DND-41 (cell line): Measurements from ENCODE around the gene CD37.

Source experiments
- ATAC-seq: fragments of 200-7000 bp; cut with Tn5 transposase; 3 replicates; pipeline ENCODE4 v1.9.1; 2021; ENCODE audit warnings: low read depth; ENCODE audit not compliant: insufficient read depth
- DNase-seq: peaks from one replicate; pipeline ENCODE4 v3.0.0-alpha.2; 2020
- H2AFZ ChIP-seq: 2 replicates; pipeline ENCODE4 v1.6.0; 2012; ENCODE audit warnings: low read depth, low read length
- H3K27ac ChIP-seq: 2 replicates; pipeline ENCODE4 v1.5.1; 2012; ENCODE audit warnings: low read length, inconsistent platforms
- H3K27me3 ChIP-seq: fragments of 200-600 bp; sonication (generic); 2 replicates; pipeline ENCODE4 v1.6.0; 2012; ENCODE audit warnings: low read length, mild to moderate bottlenecking, inconsistent platforms; ENCODE audit not compliant: insufficient read depth, poor library complexity
- H3K36me3 ChIP-seq: 2 replicates; pipeline ENCODE4 v1.5.1; 2012; ENCODE audit warnings: low read length, inconsistent platforms; ENCODE audit not compliant: insufficient read depth
- H3K4me1 ChIP-seq: 2 replicates; pipeline ENCODE4 v1.5.1; 2012; ENCODE audit warnings: mild to moderate bottlenecking, low read length; ENCODE audit not compliant: insufficient read depth
- H3K4me2 ChIP-seq: 2 replicates; pipeline ENCODE4 v1.6.0; 2012; ENCODE audit warnings: mild to moderate bottlenecking, moderate library complexity, low read length, inconsistent platforms; ENCODE audit not compliant: insufficient read depth
- H3K4me3 ChIP-seq, 2 experiments: fragments of 200-600 bp in 1 of 2; shearing (Covaris generic) in 1 of 2; 2 replicates each; pipeline ENCODE4 v1.5.1; 2012 to 2016; ENCODE audit warnings: inconsistent platforms in 2 of 2, low read length in 2 of 2, mild to moderate bottlenecking in 2 of 2, low read depth in 1 of 2, moderate library complexity in 1 of 2
- H3K79me2 ChIP-seq: 2 replicates; pipeline ENCODE4 v1.6.0; 2012; ENCODE audit warnings: low read length, inconsistent platforms; ENCODE audit not compliant: insufficient read depth
- H3K9ac ChIP-seq: 2 replicates; pipeline ENCODE4 v1.6.0; 2012; ENCODE audit warnings: low read depth, mild to moderate bottlenecking, inconsistent platforms, low read length, moderate library complexity
- H3K9me3 ChIP-seq: 2 replicates; pipeline ENCODE4 v1.5.1; 2012; ENCODE audit warnings: low read length, moderate library complexity, mild to moderate bottlenecking, inconsistent platforms; ENCODE audit not compliant: insufficient read depth, severe bottlenecking
- H4K20me1 ChIP-seq: 2 replicates; pipeline ENCODE4 v1.6.0; 2012; ENCODE audit warnings: low read length; ENCODE audit not compliant: insufficient read depth
- EZH2 ChIP-seq: IDR thresholded peaks from 3 replicates; pipeline ENCODE4 v1.6.1; 2012; ENCODE audit warnings: borderline replicate concordance, low read depth, mild to moderate bottlenecking, moderate library complexity, low read length, inconsistent platforms; ENCODE audit not compliant: severe bottlenecking
- TF ChIP-seq, protein P1 (sequence below): IDR thresholded peaks from 2 replicates; pipeline ENCODE4 v1.5.1; 2012; ENCODE audit warnings: borderline replicate concordance, low read length, moderate library complexity, mild to moderate bottlenecking; ENCODE audit not compliant: poor library complexity, severe bottlenecking; ENCODE audit errors: extremely low read depth

CD37 gene

DNA sequence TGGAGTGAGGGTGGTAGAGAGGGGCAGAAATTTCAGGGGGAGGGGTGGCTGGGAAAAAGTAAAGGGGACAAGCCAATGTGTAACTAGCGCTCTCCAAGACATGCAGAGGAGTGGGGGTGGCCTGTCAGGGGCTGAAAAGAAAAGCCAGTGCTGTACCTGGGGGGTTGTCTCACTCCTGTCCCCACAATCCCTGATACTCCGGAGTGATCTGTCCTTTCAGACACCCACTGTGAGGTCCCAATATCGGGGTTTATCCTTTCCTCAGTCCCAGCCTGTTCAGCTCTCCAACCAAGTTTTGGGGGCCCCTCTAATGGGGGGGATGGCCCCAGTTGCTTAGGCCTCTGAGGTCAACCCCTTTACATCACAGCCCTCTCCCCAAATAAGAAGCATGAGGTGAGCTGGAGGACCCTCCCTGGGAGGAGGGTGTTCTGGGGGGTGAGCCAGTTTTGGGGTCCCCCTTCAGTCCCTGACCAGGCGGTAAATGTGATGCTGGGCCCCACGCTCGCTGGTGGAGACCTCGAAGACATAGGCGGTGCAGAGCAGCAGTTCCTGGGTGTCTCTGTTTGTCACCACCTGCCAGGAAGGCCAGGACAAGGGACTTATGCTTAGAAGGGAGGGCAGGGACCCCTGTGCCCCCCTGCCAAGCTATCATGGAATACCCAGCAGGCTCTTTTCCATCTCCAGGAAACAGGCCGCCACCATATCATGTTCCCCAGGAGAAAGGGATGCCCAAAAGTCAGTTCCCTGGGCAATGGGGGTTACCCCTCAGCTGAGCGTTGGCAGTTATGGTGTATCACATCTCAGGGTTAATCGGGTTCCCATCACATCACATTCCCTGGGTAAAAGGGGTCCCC is 5.9 kb downstream of the CD37 start:
- no peak overlapping the region for H2AFZ ChIP-seq
- no peak overlapping the region for H3K4me3 ChIP-seq
- H3K4me1 ChIP-seq: no peaks in the 10 kb centered on the region
- H3K9me3 ChIP-seq: no peaks in the 10 kb centered on the region
- H3K9ac ChIP-seq: no peak overlapping the region
- H3K36me3 ChIP-seq: no peaks in the 10 kb centered on the region
- no peak for TF ChIP-seq EZH2
- TF ChIP-seq, protein P1, sequence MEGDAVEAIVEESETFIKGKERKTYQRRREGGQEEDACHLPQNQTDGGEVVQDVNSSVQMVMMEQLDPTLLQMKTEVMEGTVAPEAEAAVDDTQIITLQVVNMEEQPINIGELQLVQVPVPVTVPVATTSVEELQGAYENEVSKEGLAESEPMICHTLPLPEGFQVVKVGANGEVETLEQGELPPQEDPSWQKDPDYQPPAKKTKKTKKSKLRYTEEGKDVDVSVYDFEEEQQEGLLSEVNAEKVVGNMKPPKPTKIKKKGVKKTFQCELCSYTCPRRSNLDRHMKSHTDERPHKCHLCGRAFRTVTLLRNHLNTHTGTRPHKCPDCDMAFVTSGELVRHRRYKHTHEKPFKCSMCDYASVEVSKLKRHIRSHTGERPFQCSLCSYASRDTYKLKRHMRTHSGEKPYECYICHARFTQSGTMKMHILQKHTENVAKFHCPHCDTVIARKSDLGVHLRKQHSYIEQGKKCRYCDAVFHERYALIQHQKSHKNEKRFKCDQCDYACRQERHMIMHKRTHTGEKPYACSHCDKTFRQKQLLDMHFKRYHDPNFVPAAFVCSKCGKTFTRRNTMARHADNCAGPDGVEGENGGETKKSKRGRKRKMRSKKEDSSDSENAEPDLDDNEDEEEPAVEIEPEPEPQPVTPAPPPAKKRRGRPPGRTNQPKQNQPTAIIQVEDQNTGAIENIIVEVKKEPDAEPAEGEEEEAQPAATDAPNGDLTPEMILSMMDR: no peak
- no peak overlapping the region for H3K27ac ChIP-seq
- H4K20me1 ChIP-seq: no peaks in the 10 kb centered on the region
- H3K27me3 ChIP-seq: no peaks in the 10 kb centered on the region
- no peak overlapping the region for H3K4me2 ChIP-seq
- no peak for DNase-seq
- no peak for ATAC-seq
- H3K79me2 ChIP-seq: no peaks in the 10 kb centered on the region

DNA sequence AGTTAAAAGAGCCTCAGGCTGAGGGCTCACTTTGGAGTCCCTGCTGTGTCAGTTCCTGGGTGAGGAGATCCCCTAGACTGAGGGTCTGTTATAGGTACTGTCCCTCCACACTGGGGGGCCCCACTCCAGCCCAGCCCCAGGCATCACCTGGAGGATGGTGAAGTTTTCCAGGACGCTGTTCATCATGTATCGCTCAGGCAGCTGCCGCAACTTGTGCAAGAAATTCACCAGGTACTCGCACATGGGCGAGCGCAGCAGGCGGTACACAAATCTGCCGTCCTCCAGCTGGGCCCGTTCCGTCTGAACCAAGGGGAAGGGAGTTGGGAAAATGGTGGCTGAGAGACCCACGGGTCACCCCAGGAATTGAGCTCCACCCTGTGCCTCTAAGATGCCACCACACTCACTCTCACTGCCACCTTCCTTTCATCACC is 7.1 kb downstream of the CD37 start:
- ATAC-seq (no peak), DNase-seq (no peak)
- H3K4me2 ChIP-seq: no peak overlapping the region
- H2AFZ ChIP-seq: no peak overlapping the region
- TF ChIP-seq EZH2: no peak
- TF ChIP-seq, protein P1: no peak
- no peaks in the 10 kb centered on the region for H3K4me1 ChIP-seq
- H3K27ac ChIP-seq: no peak overlapping the region
- no peaks in the 10 kb centered on the region for H3K36me3 ChIP-seq
- H3K9me3 ChIP-seq: no peaks in the 10 kb centered on the region
- H4K20me1 ChIP-seq: no peaks in the 10 kb centered on the region
- no peak overlapping the region for H3K4me3 ChIP-seq
- H3K27me3 ChIP-seq: no peaks in the 10 kb centered on the region
- H3K79me2 ChIP-seq: no peaks in the 10 kb centered on the region
- H3K9ac ChIP-seq: no peak overlapping the region

GRCh38 chr19:49343123-49343522 is 7.9 kb downstream of the CD37 start:
- H3K36me3 ChIP-seq: no peaks in the 10 kb centered on the region
- H3K27ac ChIP-seq: no peak overlapping the region
- H4K20me1 ChIP-seq: no peaks in the 10 kb centered on the region
- no peak overlapping the region for H3K4me2 ChIP-seq
- no peak overlapping the region for H2AFZ ChIP-seq
- no peak overlapping the region for H3K4me3 ChIP-seq
- ATAC-seq (no peak), DNase-seq (no peak)
- TF ChIP-seq EZH2: no peak
- TF ChIP-seq, protein P1: no peak
- no peaks in the 10 kb centered on the region for H3K79me2 ChIP-seq
- no peak overlapping the region for H3K9ac ChIP-seq
- no peaks in the 10 kb centered on the region for H3K4me1 ChIP-seq
- H3K9me3 ChIP-seq: no peaks in the 10 kb centered on the region
- no peaks in the 10 kb centered on the region for H3K27me3 ChIP-seq
